GM21526 (cell line): ENCODE results near the gene PRUNE2.
"Not testable (repeated sequence)": the region's sequence is repeated elsewhere in the genome, so short reads cannot be mapped to it uniquely, and the experiment has no call there.

Experiments used
- ATAC-seq: cut with Tn5 transposase; IDR thresholded peaks from one replicate; pipeline ENCODE4 v1.9.1; 2021; ENCODE audit warnings: moderate library complexity; ENCODE audit not compliant: unreplicated experiment, low FRiP score

Gene PRUNE2

DNA sequence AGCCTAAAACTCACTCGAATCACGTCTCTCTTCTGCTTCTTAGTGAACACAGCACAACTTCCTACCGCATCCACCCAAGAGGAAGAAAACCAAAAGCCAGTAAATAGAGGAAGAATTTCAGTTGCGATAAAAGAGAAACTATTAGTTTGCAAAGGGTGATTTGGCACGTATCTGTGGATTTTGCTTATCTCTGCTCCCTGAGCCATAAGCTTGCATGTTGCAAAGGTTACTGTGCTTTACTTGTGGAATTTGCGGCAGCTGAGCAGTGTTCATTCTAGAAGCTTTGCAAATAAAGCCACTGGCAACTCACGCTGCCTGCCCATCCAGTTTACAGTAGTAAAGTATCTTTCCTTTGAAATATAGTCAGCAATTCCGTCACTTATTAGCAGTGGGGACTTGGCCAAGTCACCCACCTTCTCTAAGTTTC, 290.7 kb downstream of the PRUNE2 start:
- ATAC-seq, result no peak

DNA sequence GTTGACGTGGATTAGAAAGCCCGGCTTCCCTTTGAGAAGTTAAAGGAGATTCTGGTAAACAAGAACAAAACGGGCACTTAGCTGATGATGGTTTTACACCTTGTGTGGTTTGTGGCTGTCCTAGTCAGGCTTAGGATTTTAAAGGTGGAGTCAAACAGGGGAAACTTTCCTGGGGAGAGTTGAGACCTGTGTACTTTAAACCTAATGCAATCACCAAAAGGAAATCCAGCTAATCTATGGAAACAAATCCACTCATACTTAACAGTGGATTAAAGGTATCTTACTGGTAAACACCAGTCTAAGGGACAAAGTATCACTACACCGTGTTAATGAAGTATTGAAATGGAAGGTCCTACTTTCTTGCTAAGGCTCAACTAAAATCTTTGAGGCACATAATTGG, 291.9 kb downstream of the PRUNE2 start:
- no peak for ATAC-seq

DNA sequence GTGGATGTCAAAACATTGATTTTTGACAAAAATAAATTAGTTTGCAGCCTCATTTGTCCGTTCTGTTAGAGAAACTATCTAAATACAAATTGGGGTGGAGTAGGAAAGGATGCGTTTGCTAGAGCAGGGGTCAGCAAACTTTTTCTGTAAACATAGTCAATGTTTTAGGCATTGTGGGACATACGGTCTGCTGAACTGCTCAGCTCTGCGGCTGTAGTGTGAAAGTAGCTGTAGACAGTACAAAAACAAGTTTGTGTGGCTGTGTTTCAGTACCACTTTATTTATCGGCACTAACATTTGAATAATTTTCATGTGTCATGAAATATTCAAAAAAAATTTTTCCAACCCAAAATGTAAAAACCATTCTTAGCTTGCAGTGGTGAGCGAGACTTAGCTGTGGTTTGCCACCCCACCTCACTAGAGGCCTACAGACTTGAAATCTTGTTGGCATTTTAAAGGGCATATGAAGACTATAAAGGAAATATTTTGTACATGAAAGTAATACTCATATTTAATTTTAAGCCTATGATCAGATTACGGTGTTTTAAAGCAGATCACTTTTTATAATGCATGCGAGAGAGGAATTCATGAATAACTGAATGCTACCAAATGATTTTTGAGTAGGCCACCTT, 292.6 kb downstream of the PRUNE2 start:
- no peak for ATAC-seq

DNA sequence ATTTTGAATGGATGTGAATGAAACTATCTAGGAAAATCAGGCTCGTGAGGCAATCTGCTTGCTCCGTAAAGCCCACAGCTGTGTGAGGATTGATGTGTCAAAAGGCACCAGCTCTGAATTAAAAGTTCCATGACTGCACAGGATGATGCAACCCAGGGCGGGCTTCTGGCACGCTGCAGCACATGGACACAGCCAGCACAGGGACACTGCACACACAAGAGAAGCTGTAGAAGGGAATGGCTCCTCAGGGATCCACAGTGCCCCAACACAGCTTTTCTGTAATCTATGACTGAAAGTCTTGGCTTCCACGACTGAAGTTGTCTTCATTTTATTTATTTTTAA, 295.9 kb downstream of the PRUNE2 start:
- ATAC-seq, result no peak

DNA sequence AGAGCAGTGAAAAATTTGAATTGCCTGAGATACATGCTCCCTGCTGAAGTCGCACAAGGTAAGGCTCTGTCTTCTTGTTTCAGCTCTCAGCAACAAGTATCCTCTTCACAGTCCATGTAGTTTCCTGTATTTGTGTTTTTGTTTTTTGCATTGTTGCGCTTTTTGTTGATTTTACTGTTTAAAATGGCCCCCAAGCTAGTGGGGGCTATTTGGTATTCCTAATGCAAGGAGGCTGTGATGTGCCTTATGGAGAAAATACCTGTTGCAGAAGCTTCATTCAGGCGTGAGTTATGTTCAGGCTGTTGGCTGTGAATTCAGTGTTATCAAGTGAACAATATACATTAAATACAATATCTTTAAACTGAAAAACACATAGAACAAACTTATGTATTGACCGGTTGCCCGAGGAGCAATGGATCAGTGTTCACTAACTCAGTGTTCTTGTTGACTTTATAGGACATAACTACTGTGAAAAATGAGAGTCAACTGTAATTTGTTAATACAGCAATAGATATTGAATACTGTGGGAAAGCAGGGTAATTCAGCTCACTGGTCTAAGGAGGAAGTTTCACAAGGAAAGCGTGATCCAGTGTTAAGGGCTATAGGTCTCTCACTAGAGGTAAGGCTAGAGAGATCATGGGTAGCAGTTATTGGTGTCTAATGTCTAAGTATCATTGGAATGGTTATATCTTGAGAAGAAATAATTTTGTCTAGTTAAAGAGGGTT, 296.5 kb downstream of the PRUNE2 start:
- no peak for ATAC-seq

DNA sequence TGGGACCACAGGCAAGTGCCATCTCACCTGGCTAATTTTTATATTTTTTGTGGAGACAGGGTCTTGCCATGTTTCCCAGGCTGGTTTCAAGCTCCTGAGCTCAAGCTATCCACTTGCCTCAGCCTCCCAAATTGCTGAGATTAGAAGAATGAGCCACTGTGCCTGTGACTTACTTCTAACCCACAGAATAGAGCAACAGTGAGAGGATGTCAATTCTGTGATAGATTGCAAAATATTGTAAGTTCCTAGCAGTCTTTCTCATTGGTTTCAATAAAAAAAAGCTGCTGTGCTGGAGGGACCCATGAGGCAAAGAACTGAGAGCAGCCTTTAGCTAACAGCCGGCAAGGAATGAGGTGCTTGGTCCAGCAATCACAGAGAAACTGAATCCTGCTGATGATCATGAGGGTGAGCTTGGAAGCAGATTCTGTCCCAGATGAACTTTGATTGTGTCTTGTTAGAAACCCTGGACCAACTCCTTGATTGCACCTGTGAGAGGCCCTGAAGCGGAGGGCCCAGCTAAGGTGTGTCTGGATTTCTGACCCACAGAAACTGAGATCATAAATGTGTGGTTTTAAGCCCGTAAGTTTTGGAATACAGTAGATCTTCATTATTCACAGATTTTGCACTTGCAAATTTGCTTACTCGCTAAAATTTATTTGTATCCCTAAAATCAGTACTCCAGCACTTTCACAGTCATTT, 297.2 kb downstream of the PRUNE2 start:
- no peak for ATAC-seq

DNA sequence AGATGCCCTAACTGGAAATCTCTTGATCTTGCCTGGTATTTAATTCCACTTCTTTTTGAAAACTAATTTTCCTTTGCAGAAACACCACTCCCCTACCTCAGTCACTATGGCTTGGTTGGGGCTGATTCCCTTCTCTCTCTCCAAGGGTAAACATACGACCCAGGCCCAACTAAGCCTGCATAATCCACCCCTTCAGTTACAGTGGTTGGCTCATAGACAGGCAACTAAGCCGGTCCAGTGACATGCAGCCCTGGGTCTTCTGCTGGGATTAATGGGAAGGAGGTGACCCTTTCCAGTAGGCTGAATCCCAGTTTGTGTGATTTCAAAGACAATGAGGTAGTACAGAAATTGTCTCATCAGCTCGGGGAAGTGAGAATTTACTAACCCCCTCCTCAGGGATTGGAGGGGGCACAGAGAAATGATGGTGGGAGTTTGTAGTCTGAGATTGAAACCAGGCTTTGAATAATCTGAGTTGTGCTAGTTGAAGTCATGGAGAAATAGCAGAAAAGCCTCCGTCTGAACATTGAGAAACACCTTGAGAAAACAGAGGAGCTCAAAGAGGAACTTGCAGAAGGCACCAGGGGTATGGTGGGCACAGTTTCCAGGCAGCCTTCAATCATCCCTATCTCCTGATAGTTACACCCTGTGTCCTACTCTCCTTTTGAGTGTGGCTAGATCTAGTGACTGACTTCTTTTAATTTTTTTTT, 298.0 kb downstream of the PRUNE2 start:
- ATAC-seq, result no peak

DNA sequence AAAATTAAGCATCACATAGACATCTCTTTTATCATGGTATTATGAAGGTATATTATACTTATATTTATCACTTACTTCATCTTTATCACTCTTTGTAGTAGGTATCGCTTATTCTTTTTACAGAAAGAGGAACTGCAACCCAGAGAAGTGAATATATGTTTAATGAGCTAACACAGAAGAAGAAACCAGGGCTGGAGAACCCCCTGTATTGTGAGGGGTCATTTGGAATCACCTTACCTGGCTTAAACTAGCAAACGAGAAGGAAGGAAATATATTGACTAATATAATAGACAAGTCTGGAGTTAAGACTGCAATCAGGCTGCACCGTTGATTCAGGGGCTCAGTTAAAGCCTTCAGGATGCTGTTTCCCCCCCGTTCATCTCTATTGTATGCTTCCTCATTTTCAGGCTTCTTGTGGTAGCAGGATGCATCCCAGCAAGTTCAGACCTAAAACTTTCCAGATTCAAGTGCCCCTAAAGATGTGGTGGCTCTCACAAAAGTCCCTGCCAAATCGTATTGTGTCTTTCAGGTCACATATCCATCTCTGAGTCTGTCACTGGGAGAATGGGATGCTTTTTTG, 300.5 kb downstream of the PRUNE2 start:
- ATAC-seq, result peak; percentile 95

DNA sequence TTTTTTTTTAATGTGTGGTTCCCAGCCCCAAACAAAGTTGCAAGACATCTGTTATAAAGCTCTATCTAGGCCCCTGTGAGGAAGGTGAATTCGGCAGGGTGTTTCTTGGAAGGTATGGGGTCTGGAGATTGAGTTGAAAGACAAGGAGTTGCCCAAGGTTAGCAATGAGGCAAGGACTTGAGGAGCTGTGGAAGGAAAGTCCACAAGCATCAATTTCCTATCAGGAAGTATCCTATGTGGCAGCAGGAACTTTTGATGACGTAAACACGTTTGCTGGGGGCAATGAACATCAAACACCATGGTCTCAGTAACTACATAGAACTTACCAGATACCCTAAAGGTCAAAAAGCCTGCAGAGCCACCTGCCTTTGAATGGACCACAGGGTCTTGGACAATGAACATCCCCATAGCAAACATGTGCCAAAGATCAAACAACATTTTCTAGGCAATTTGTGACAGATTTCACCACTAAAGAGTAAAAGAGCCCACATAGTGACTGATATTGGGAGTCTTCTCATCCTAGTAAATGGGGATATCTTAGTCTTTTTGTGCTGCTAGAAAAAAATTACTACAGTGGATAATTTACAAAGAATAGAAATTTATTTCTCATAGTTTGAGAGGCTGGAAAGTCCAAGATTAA, 301.9 kb downstream of the PRUNE2 start:
- no peak for ATAC-seq

DNA sequence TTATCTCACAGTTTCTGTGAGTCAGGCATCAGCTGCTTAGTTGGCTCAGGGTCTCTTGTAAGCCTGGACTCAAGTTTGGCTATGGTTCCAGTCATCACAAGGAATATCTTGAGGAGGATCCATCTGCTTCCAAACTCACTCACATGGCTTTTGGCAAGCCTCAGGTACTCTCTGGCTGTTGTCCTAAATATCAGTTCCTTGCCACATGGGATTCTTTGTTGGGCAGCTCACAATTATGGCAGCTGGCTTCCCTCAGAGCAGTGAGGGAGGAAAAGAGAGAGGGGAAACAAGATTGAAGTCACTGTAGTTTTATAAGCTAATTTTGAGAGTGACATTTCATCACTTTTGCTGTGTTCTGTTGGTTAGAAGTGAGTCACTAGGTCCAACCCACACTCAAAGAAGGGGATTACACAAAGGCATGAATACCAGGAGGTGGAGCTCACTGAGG, 302.4 kb downstream of the PRUNE2 start:
- no peak for ATAC-seq

DNA sequence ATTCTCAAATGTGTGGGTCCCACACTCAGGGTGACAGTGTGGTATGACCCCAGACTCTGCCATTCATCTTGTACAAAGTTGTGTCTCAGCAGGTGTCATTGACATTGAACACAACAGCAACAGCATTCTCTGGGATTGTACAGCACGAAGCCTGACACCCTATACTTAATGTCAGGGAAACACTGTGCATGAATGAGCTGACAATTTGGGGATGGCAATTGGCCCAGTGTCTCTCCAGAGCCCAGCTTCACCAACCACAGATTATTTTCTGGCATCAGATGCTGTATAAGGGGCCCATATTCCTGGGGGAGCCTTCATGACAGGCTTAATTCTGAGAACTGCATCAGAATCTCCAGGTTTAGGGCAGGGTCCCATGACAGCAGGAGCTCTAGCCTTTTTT, 303.7 kb downstream of the PRUNE2 start:
- ATAC-seq, result no peak

DNA sequence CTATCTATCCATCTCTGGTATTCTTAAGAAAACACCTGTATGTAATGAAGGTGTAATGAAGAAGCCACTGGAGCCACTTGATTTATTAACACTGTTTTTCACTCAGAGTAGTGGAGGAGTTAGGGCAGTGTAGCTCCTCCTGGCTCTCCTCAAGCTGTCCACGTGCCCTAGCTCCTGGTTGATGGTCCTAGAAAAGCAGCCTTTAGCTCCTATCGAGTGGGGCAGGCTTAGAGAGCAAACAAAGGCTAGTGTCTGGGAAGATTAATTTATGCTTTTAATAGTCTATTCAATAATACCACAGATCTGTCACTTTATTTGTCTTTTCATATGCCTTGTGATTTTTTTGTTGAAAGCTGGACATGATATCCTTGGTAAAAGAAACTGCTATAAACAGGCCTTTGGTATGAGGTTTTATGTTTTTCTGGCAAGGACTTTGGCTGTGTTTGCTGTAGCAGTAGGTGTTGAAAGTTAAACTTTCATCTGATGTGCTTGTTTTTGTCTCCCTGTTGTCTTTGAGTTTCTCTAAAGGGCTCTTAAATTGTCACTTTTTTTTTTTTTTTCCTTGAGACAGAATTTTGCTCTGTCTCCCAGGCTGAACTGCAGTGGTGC, 305.8 kb downstream of the PRUNE2 start:
- ATAC-seq, result no peak

DNA sequence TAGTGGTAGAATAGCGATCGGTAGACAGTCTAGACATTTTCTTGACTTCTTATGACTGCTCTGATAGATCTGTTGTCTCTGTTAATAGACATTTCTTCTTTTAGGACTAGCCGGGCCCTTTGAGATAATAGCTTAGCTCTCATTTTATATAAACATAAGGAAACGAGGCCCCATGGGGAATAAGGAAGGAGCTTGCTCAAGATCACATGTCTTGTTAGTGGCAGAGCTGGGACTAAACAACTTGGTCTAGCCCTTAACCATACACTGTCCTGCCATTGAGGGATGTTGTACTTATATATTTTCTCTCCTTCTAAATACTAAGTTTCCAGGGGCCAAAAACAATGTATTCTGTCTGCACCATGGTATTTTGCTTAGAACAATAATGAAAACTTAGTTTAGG, 306.9 kb downstream of the PRUNE2 start:
- no peak for ATAC-seq

DNA sequence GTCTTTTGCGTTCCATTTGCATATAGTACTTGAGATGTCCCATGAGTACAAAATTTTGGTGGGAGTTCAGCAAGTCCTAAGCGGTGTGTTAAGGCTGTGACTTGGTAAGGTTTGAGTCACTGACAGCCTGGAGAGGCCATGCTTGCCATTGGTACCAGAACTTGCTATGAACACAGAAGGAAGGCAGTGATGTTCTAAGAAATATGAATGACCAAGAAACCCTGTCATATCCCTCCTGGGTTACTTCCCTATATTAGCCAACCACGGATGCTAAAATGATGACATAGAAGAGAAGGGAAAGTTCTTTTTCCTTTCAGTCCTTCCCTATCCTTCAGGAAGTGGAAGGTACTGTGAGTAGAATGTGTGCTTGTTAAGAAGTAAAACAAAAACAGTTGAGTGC, 310.3 kb downstream of the PRUNE2 start:
- no peak for ATAC-seq

DNA sequence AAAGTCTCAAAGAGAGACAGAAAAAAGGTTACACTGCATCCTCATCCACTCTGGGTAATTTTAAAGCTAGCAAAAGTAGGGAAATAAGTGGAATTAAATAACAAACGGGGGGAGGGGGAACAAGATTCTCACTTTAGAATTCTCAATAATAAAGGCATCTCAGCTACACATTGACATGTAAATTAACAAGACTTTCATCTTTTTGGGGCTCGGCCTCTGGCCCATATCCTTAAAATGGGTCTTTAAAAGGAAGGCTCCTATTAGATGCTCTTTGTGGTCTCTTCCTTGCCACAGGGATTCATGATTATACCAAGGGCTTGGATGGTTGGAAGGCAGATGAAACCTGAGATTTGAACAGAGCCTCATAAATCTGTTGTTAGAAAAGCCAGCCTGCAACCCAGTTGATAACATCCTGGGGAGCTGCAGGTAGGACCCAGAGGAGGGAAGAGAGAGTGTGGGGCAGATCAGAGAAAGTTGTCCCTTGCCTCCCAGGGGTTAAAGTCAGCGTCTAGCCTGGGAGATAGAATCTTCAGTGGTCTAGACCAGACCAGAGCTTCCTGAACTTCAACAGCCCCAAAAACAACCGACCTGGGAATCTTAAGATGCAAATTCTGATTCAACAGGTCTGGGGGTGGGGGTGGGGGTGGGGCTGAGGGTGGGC, 311.0 kb downstream of the PRUNE2 start:
- no peak for ATAC-seq

DNA sequence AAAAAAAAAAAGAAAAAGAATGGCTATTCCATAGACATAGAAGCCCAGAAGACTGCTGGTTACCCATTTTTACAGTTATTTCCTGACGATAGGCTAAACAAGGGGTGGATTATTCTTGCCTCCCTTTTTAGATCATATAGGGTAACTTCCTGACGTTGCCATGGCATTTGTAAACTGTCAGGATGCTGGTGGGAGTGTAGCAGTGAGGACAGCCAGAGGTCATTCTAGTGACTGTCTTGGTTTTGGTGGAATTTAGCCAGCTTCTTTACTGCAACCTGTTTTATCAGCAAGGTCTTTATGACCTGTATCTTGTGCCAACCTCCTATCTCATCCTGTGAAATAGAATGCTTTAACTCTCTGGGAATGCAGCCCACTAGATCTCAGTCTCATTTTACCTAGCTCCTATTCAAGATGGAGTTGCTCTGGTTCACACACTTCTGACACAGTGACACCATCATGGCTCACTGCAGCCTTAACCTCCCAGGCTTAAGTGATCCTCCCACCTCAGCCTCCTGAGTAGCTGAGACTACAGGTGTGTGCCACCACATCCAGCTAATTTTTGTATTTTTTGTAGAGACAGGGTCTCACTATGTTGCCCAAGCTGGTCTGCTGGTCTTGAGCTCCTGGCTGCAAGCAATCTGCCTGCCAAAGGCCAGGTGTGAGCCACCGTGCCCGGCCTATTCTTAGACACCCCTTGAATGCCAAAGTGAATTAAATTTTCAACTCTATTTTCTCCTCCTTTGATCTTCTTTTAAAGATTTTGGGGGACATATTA, 311.8 kb downstream of the PRUNE2 start:
- not testable (repeated sequence) for ATAC-seq

DNA sequence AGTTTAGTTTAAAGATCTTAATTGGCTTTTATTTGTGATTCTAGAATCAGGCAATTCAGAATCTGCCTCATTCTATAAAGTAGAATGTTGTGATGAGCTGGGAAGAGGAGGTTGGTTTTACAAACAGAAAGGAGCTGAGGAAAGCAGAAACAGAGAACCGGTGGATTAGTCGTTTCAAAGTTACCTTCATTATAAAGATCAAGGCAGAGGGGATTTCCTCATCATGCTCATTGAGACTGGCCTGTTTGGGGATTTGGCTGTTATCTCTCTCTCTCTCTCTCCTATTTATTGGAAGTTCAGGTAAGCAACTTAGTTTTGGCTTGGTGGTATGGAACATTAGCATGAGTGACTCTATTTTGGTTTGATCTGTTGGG, 313.0 kb downstream of the PRUNE2 start:
- no peak for ATAC-seq

DNA sequence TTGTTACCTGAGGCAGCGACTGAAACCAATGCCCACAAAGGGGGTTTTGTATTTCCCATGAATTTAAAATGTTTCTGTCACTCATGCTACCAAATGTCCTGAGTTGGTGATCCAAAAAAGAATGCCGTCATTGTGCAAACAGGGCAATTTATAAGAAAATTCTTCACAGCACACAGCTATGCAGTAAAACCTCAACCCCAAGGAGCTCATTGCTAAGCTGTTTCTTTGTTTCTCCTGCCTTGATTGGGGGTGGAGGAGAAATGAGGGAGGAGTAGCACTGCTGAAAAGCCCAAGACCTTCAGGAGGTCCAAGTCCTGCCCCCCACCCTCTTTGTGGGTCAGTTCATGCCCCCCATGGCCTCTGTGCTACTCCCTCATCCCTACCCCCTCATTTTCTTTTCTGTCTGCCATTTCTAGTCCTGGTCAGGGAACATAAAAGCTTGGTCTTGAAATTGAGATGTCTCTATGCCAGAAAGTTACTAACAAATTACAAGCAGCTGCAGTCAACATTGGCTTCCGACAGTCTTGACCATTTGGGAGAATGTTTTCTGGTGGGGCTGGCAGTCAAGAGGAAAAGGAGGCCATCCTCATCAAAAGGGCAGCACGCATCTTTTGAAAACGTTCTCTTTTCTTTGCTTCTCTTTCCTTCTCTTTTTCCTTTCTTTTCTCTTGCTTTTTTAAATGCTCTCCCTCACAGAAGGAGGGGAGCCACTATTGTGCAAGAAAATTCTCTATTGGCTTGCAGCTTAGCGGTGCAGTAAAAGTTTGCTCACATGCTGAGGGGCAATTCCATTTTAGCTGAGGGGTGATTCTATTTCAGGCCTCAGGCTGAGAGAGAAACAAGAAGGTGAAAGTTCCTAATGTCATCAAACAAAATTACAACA, 313.6 kb downstream of the PRUNE2 start:
- ATAC-seq, result no peak
